Measurements from ENCODE around the gene MOCS3. TPM values are rescaled to one million over a fixed set of nuclear protein-coding genes. Genes with fewer than 3 reads are reported as not detected.

Gene MOCS3
- total RNA-seq, 2 donors from 2014 or later = 3.7 to 4.0 TPM

DNA sequence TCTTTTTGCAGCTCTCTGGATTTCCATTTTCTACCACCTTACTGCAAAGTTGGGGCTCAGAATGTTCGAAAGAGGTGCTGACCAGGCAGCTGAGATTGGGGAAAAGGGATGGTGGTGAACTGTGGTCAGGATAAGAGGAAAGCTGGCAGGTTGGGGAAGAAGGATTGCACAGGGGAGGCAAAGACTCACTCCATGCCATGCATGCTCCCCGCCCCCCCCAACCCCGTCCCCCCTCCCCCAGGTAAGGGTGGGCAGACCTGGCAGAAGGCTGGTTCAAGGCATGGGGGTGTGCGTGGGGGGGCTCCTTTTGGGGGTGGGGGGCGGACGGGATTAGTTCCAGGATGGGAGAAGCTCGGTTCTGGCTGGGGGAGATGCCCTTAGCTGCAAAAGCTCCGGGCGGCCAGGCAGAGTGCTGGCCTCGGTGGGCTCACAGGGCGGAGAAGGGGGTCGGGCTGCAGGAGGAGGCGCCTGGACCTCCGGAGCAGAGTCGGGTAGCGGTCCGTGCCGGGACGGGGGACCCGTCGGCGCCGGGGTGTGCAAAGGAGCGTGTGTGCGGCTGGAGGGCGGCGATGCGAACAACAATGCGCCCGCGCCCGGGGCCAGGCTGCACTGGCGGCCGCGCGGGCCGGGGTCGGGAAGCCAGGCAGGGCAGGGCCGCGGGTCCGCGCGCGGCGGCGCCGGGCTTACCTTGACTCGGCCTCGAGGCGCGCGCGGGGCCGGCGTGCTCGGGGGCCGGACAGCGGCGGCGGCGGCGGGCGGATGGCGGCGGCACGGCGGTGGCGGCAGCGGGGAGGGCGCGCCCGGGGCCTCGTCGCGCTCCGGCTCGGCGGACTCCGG is 28.3 kb upstream of the MOCS3 start:
- DNase-seq = peak; percentile 29 to 38
- no peak for ATAC-seq

DNA sequence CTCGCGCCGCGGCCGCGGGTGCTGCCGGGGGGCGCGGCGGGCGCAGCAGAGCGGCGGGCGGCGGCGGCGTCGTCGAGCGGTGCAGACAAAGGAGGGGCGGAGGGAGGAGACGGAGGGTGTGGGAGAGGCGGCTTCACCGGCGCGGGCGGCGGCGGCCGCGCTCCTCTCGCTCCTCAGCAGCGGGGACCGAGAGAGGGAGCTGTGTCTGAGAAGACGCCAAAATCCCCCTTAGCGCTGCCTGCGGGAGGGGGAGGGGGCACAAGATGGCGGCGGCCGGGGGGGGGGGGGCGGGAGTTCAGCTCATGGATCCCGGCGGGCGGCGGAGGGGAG is 27.7 kb upstream of the MOCS3 start:
- peak; percentile 34 for ATAC-seq
- DNase-seq = no peak
- intact Hi-C loops (cut with DNase I, micrococcal nuclease) = loop anchor here in 1 of 2 donors (5.0 kb wide), 1 partner anchor 139 kb away; no protein-coding TSS in a partner anchor

More for the DNA sequence above, 28.3 kb upstream of the MOCS3 start:
- intact Hi-C loops (cut with DNase I, micrococcal nuclease) = loop anchor here in 1 of 2 donors (5.0 kb wide), 1 partner anchor 138 kb away; no protein-coding TSS in a partner anchor

DNA sequence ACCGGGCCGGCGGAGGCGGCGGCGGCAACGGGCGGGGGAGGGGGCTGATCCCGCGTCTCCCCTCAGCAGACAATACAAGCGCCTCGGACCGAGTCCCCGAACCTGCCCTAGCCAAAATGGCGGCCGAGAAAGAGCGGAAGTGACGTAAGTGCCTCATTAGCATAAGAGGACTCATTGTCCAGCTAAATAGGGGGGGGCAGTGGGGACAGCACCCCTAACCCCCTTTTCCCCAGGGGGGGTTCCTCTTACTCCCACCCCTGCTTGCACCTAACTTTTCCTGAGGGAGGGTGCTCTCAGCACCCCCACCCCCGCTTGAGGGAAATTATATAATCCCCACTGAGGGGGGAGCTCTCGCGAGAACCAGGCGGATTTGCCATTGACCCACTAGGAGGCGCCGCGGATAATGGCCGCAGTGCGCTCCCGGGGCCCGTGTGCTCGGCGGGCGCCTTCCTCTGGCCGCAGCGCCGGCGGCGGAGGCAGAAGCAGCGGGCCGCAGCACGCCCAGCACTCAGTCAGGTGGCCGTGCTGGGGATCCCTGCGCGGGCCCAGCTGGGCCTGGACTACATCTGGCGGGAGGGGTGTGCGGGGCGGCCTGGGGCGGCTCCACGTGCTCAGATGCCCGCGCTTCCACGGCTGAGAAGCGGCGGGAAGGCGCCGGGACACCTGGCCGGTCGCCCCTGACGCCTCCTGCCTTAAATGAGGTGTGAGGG is 27.2 kb upstream of the MOCS3 start, which contains the start of gene ADNP:
ADNP (minus strand) TSS at position 132 of the 710 bp plus-strand sequence. CDS start 27,441 bp downstream, outside the sequence.
- intact Hi-C loops (cut with DNase I, micrococcal nuclease) = loop anchor here in 1 of 2 donors (5.0 kb wide), 1 partner anchor 139 kb away; no protein-coding TSS in a partner anchor

DNA sequence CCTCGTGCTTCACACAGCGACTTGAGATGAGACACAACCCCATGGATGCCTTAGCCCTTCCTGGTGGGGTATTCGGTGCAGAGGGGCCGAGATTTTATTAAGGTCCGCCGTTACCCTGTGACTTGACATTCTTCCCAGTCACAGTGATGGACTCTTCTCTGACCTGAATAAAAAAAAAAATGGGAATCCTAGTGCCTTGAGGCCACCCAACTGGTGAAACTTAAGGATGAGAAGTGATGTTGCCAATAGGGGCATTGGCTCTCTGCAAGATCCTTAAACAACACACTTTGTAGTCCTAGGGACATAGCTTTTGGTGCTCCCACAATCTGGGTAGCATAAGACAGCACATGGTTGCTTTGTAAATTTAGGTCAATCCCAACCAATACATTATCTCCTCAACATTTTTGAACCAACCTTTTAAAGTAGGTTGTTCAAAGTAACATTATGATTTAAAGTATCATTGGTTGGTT is 26.6 kb upstream of the MOCS3 start:
- no peak for DNase-seq
- intact Hi-C loops (cut with DNase I, micrococcal nuclease) = loop anchor here in 1 of 2 donors (5.0 kb wide), 1 partner anchor 140 kb away; no protein-coding TSS in a partner anchor
- no peak for ATAC-seq

More for the DNA sequence above, 27.2 kb upstream of the MOCS3 start, which contains the start of gene ADNP:
- DNase-seq = peak; percentile 89 to 95
- ATAC-seq = peak; percentile 82

DNA sequence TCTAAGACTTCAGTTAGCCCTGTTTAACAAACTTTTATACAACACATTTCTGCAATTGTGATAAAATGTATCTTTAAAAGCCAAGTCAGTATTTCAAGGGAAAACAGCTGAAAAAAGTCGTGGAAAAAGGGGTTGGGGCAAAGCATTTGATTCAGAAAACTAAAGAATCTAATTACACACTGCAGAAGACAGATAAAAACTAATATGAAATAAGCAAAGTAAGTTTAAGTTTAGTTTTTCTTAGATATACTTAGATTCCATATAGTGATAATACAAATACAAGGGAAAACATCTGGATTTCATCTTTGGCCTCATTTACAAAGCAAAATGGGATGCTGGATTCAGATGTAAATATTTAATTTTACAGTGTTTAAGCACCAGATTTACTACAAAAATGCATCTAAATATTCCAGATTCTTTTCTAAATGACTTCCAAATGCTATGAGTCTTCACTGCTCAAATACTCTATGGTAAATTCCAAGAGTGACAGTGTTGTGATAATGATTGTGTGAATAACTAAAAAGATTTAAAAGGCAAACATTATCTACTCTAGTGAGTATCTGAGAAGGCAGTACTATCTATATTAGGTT is 25.8 kb upstream of the MOCS3 start:
- ATAC-seq = no peak
- intact Hi-C loops (cut with DNase I, micrococcal nuclease) = loop anchor here in 1 of 2 donors (5.0 kb wide), 1 partner anchor 140 kb away; no protein-coding TSS in a partner anchor
- DNase-seq = no peak

DNA sequence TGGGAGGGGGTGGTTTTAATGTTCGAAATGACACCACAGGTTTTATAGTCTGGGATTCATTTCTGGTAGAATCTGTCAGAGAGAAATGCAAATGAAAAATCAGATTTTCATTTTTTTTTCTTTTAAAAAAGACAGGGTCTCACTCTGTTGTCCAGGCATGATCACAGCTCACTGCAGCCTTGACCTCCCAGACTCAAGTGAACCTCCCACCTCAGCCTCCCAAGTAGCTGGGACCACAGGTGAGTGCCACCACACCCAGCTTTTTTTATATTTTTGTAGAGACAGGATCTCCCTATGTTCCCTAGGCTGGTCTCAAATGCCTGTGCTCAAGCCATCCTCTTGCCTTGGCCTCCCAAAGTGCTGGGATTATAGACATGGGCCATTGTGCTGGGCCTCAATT is 25.0 kb upstream of the MOCS3 start:
- ATAC-seq = no peak
- intact Hi-C loops (cut with DNase I, micrococcal nuclease) = loop anchor here in 1 of 2 donors (5.0 kb wide), 1 partner anchor 141 kb away; no protein-coding TSS in a partner anchor

DNA sequence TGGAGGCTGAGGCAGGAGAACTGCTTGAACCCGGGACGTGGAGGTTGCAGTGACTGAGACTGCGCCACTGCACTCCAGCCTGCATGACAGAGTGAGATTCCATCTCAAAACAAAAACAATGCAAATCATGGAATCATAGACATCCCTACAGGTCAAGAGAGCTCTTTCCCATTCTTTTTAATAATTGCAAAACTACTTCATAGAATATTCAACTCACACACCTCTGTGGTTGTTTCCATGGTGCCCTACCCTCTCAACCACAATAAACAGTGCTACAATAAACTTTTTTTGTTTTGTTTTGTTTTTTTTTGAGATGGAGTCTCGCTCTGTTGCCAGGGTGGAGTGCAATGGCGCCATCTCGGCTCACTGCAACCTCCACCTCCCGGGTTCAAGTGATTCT is 15.5 kb upstream of the MOCS3 start:
- intact Hi-C loops (cut with DNase I, micrococcal nuclease) = no loop called here
- ATAC-seq = no peak
- no peak for DNase-seq

More for the DNA sequence above, 25.0 kb upstream of the MOCS3 start:
- no peak for DNase-seq

DNA sequence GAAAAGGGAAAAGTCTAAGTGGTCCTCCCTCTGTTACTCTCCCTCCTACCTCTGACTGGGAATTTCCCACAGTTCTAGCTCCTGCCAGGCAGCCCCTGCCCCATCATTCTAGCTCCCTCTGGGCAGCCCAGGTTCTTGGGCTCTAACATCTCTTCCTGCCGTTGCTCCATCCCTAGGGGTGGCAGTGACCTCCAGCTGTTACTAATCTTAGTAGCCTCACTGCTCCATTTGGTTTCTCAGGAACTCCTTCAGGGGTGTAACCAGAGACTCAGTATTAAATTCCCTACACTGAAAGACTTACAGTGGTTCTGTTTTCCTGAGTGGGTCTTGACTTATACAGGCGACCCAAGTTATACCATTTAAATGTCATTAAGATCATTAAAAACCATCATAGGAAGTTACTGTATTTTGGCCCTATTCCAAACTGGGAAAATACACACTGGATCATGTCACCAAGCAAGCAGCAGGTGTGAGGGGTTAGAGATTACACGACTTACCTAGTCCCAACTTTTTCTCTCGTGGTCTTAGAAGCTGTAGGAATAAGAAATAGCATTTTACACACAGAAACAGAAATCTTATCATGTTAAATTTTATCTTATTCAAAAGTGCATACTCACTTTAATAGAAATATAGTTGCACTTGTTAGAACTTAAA is 10.4 kb upstream of the MOCS3 start:
- intact Hi-C loops (cut with DNase I, micrococcal nuclease) = no loop called here
- no peak for ATAC-seq
- no peak for DNase-seq

DNA sequence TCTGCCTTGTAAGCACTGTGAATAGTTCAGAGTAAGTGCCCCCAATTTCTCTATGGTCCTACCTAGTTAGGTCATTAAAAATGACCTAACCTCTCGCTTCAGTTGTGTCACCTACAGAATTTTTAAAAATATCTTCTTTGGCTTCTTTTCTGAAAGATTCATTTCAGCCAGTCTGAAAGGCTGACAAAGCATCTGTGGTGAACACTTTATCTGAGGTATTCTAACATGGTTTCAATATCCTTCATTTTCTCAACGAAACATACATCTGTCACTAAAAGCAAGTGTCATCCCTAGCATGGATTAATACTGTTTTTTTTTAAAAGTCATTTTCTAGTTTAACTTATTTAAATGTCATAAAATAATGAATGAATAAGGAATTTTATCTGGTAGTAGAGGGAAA is 5.4 kb upstream of the MOCS3 start:
- no peak for DNase-seq
- no peak for ATAC-seq
- intact Hi-C loops (cut with DNase I, micrococcal nuclease) = no loop called here

DNA sequence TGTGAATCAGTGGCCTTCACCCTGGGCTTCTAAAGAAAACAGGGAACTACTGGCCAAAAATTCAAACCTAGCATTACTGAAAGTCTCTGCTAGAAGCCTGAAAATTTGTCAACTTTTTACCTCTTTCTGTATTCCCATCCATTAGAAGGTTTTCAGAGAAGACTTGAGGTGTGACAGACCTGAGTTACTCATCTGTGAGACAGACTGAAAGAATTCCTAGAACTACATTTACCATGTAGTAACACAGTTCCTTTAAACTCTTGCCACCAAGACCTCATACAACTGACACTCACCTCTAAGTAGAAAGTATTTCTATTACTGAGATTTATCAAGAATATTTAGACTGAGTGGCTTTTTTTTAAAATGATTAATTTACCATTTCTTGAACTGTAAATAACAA is 4.8 kb upstream of the MOCS3 start:
- ATAC-seq (no peak), DNase-seq (no peak)
- intact Hi-C loops (cut with DNase I, micrococcal nuclease) = no loop called here

DNA sequence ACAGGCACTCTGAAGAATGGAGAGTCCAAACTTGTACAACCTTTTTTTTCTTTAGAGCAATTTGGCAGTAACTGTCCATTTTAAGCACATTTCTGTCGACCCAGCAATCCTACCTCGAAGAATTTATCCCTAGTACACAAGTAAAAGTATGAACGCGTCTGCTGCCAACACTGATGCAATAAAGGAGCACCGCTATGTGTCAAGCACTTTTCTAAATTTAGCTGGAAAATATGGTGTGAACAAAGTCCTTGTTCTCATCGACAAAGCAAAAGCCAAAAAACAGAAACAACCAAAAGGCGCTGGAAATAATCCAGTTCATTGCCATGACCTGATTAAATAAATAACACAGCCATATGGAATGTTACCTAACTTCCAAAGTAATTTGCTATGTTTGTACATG is 1.3 kb upstream of the MOCS3 start:
- intact Hi-C loops (cut with DNase I, micrococcal nuclease) = no loop called here
- no peak for ATAC-seq
- no peak for DNase-seq

DNA sequence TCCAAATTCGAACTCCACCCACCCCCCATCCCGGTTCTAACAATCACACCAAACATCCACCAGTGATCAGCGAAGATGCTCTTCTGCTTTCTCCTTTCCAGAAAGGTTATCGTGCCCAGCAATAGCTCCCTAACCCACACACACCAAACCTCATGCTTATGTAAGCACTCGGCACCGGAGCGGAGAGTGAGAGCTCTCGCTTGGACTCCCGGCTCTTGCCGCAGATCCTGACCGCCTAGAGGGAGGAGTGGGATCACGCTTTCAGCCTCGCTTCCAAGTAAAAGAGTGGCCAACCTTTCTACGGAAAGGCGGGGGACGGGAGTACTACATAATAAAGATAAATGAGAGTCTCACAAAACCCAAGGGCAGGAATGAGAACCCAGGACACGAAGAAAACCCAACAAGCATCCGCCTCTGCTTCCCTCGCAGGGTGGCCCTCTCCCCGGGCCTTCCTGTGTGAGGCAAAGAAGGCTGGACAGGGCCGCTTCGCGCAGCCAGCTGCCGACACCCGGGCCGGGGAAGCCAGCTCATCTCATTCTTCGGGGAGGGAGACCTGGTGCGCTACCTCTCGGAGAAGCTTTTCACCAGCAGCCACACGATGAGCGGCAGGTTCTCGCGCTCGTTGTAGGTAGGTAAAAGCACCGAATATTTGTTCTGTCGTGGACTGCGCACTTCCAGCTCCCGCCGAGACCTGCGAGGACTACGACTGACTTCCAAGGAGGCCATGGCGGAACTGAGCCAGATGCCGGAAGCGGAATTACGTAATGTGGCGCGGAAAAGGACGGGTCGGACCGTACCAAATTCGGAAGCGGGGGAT is 612 bp upstream of the MOCS3 start, which contains the start of gene DPM1:
DPM1 (minus strand) TSS at position 735 of the 817 bp plus-strand sequence; CDS start at position 726, 9 bp downstream.
- ATAC-seq = peak; percentile 84
- peak; percentile 86 to 91 for DNase-seq
- intact Hi-C loops (cut with DNase I, micrococcal nuclease) = no loop called here

DNA sequence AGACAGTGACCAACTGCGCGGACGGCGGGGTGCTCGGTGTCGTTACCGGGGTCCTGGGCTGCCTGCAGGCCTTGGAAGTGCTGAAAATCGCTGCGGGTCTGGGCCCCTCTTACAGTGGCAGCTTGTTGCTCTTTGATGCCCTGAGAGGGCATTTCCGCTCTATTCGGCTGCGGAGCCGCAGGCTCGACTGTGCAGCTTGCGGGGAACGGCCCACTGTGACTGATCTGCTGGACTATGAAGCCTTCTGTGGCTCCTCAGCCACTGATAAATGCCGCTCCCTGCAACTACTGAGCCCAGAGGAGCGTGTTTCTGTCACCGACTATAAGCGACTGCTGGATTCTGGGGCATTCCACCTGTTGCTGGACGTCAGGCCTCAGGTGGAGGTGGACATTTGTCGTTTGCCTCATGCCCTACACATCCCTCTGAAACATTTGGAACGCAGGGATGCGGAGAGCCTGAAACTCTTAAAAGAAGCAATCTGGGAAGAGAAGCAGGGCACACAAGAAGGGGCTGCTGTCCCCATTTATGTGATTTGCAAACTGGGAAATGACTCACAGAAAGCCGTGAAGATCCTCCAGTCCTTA is 1.0 kb downstream of the MOCS3 start:
- no peak for ATAC-seq
- intact Hi-C loops (cut with DNase I, micrococcal nuclease) = no loop called here
- no peak for DNase-seq

DNA sequence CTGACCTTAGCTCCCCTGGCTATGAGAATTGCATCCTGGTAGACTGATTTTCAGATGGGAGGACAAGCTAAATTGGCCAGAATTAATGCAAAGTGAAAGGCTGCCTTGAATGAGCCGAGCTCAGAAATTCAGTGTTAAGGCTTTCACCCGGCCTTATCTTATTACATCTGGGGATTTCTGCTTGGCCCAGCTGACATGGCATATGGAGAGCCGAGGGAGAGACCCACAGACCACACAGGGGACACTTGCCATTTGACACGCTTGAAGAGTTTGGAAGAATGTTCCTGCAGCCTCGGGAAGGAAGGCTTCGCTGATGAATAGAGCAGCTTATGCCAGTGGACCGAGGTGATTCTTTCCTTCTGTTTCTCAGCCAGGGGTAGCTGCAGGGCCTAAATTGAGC is 9.0 kb downstream of the MOCS3 start:
- no peak for DNase-seq
- intact Hi-C loops (cut with DNase I, micrococcal nuclease) = no loop called here
- no peak for ATAC-seq

DNA sequence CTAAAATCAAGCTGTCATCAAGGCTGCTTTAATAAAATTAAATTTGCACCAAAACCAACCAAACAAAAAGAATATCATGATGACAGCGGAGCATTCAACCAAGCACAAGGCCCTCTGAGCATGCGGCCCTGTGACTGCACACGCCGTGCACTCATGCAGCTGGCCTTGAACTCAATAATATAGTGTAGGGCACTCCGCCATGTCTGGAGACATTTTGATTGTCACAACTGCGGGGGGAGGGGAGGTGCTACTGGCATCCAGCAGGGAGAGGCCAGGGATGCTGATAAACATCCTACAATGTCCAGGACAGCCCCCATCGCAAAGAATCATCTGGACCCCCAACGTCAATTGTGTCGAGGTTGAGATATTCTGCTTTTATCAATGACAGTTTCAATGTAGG is 9.7 kb downstream of the MOCS3 start:
- ATAC-seq (no peak), DNase-seq (no peak)
- intact Hi-C loops (cut with DNase I, micrococcal nuclease) = no loop called here

DNA sequence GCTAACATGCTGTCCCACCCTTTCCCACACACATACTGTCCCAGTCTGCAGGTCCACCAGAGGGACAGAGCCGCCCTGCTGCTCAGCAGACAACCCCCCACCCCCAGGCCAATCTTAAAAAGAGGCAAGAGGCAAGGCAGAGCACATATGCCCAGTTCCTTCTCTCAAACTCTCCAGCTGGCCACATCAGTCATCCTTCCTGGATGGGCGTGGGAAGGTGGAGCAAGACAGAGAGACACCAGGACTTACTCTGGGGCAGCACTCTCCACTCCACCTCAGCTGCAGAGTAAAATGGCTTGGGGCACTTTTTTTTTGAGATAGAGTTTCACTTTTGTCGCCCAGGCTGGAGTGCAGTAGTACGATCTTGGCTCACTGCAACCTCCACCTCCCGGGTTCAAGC is 10.8 kb downstream of the MOCS3 start:
- no peak for ATAC-seq
- DNase-seq = no peak
- intact Hi-C loops (cut with DNase I, micrococcal nuclease) = no loop called here

DNA sequence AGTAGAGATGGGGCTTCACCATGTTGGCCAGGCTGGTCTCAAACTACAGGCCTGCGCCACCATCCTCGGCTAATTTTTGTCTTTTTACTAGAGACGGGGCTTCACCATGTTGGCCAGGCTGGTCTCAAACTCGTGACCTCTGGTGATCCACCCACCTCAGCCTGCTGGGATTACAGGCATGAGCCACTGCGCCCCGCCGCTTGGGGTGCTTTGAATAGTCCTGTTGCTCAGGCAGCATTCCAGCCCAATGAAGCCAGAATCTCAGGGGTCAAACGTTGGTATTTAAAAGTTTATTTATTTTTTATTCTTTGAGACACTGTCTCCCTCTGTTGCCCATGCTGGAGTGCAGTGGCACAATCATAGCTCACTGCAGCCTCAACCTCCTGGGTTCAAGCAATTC is 11.3 kb downstream of the MOCS3 start:
- DNase-seq (no peak), ATAC-seq (no peak)
- intact Hi-C loops (cut with DNase I, micrococcal nuclease) = no loop called here

Measured in left colon (tissue), 2 donors.